Activated CD8-positive, alpha-beta T cell treated with anti-CD3 and anti-CD28 coated beads, Interleukin-2, amount 10 ng/mL, durations not matched to agents 7 days and 5 days (primary cell): ENCODE measurements around the gene WFIKKN2. TPM values are rescaled to one million over a fixed set of nuclear protein-coding genes. Genes with fewer than 3 reads are reported as not detected.
"Not testable (repeated sequence)": the region's sequence is repeated elsewhere in the genome, so short reads cannot be mapped to it uniquely, and the experiment has no call there.

Experiments used
- ATAC-seq: fragments of 150-1000 bp; cut with Tn5 transposase; one replicate; pipeline ENCODE4 v1.10.0; 2021; ENCODE audit warnings: moderate library complexity
- CTCF ChIA-PET: fragments of 350-600 bp; sonication (Branson Sonifier 250); formaldehyde crosslinking; loops from one replicate; lab custom pipeline; 2021; ENCODE audit warnings: antibody characterized with exemption; lab: Charles Lee
- POLR2A ChIA-PET: fragments of 350-600 bp; sonication (Branson Sonifier 250); formaldehyde crosslinking; loops from one replicate; lab custom pipeline; 2021; ENCODE audit warnings: antibody characterized with exemption; lab: Charles Lee
- DNase-seq: peaks from one replicate; pipeline ENCODE4 v3.0.0-alpha.2; 2020
- H3K27ac Mint-ChIP-seq: one replicate; pipeline ENCODE4 v1.8.0; 2021; ENCODE audit warnings: mild to moderate bottlenecking, mixed read lengths
- H3K27me3 Mint-ChIP-seq: one replicate; pipeline ENCODE4 v1.8.0; 2021; ENCODE audit warnings: low read depth, mixed read lengths
- H3K36me3 Mint-ChIP-seq: one replicate; pipeline ENCODE4 v1.8.0; 2021; ENCODE audit warnings: low read depth, mixed read lengths
- H3K4me1 Mint-ChIP-seq: one replicate; pipeline ENCODE4 v1.8.0; 2021; ENCODE audit warnings: low read depth, mixed read lengths
- H3K4me3 Mint-ChIP-seq: one replicate; pipeline ENCODE4 v1.8.0; 2021; ENCODE audit warnings: mild to moderate bottlenecking, mixed read lengths
- H3K9me3 Mint-ChIP-seq: one replicate; pipeline ENCODE4 v1.8.0; 2022; ENCODE audit warnings: mixed read lengths; ENCODE audit not compliant: insufficient read depth
- total RNA-seq, 2 experiments: library from RNA; stranded (reverse); gene quantifications; one replicate each; pipeline ENCODE4 v1.2.3, GENCODE V29; 2021

The WFIKKN2 gene
- total RNA-seq, 2 experiments from 2014 or later, result not detected

DNA sequence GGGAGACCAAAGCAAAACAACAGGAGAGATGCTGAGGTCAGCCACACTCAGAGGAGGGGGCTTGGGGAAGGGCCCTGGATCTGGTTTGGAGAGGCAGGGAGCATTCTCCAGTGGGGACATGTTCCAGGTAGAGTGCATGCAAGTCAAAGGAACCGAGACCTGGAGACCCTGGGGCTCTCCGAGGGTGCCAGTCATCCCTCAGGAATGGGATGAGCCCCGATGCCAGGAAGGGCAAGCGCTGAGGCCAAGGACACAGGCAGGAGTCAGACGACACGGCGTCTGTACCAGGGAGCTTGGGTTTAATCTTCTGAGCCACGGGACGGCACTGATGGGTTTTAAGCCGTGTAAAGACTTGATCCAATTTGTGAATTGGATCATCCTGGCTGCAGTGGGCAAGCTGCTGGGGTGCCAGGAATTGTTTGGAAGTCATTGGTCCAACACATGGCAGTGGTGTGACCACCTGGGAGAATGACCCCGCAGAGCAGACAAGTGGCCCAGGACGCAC is 35.1 kb upstream of the WFIKKN2 start:
- Mint-ChIP-seq H3K27ac (no peak overlapping the region), H3K9me3 (no peaks in the 10 kb centered on the region), H3K4me3 (no peak overlapping the region), H3K4me1 (no peaks in the 10 kb centered on the region), H3K27me3 (no peaks in the 10 kb centered on the region), H3K36me3 (no peaks in the 10 kb centered on the region)
- ATAC-seq (no peak), DNase-seq (no peak)
- ChIA-PET POLR2A (no interaction called here), CTCF (interaction anchor here (0.6 to 1.9 kb wide), 2 partner anchors 17 to 21 kb away, joined by 3 to 6 read pairs; no protein-coding TSS in a partner anchor)

DNA sequence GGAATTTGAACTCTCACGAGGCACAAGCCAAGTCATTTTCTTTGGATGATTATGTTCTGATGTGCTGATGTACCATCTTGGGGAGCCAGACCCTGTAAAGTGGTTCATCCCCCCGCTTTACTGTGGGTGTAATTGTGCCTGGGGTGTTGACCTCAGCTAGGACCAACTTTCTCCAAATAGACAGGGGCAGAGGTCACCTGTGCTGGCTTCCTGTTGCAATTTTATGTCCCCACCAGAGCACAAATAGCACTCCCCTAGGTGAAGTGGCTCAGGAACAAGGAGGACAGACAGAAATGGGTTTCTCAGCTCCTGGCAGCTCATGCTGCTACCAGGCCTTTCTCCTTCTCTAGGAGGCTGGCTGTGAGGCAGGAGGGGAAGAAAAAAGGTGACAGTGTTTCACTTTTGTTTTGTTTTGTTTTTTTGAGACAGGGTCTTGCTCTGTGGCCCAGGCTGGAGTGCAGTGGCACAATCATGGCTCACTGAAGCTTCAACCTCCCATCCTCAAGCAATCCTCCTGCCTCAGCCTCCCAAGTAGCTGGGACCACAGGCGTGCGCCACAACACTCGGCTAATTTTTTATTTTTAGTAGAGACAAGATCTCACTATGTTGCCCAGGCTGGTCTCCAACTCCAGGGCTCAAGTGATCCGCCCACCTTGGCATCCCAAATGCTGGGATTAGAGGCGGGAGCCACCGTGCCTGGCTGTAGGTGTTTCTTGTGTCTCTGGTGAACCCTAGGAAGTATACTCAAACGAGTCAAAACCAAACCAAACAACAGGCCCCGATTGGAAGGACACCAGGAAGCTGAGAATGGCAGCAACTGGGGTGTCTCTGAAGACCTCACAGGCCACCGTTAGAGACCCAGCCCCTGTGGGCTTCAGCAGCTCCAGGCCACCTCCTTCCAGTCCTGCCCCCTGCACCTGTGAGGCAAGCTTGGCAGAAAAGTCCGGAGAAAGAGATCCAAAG is 32.5 kb upstream of the WFIKKN2 start:
- POLR2A ChIA-PET, result no interaction called here

DNA sequence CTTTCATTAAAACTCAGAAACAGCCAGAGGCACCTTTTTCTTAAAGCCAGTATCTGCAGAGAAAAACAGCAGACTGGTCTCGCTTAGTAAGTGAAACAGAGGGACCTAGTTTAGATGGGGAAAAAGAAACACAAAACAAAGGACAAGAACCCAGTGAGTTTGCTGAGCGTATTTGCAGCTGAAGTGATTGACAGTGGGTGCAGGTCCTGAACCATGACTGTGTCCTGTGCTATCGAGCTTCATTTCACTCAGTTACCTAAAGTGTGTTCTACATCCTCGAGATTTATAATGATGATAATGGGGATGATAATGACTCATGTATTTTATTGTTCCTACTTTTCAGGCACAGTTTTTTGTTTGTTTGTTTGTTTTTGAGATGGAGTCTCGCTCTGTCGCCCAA is 31.7 kb upstream of the WFIKKN2 start:
- no peak overlapping the region for H3K4me3 Mint-ChIP-seq
- DNase-seq, result no peak
- ChIA-PET POLR2A (no interaction called here), CTCF (interaction anchor here (1.1 to 2.1 kb wide), 3 partner anchors 13 to 49 kb away, joined by 4 to 19 read pairs (median 6); no protein-coding TSS in a partner anchor)
- no peaks in the 10 kb centered on the region for H3K4me1 Mint-ChIP-seq
- H3K27ac Mint-ChIP-seq, result no peak overlapping the region
- no peaks in the 10 kb centered on the region for H3K27me3 Mint-ChIP-seq
- H3K36me3 Mint-ChIP-seq, result no peaks in the 10 kb centered on the region
- H3K9me3 Mint-ChIP-seq, result no peaks in the 10 kb centered on the region
- no peak for ATAC-seq

More for the DNA sequence above, 32.5 kb upstream of the WFIKKN2 start:
- Mint-ChIP-seq H3K36me3 (no peaks in the 10 kb centered on the region), H3K4me3 (no peak overlapping the region), H3K9me3 (no peaks in the 10 kb centered on the region), H3K27me3 (no peaks in the 10 kb centered on the region), H3K4me1 (no peaks in the 10 kb centered on the region), H3K27ac (no peak overlapping the region)
- no peak for ATAC-seq
- CTCF ChIA-PET, result interaction anchor here (1.1 to 2.1 kb wide), 3 partner anchors 14 to 50 kb away, joined by 4 to 19 read pairs (median 6); no protein-coding TSS in a partner anchor
- DNase-seq, result no peak

DNA sequence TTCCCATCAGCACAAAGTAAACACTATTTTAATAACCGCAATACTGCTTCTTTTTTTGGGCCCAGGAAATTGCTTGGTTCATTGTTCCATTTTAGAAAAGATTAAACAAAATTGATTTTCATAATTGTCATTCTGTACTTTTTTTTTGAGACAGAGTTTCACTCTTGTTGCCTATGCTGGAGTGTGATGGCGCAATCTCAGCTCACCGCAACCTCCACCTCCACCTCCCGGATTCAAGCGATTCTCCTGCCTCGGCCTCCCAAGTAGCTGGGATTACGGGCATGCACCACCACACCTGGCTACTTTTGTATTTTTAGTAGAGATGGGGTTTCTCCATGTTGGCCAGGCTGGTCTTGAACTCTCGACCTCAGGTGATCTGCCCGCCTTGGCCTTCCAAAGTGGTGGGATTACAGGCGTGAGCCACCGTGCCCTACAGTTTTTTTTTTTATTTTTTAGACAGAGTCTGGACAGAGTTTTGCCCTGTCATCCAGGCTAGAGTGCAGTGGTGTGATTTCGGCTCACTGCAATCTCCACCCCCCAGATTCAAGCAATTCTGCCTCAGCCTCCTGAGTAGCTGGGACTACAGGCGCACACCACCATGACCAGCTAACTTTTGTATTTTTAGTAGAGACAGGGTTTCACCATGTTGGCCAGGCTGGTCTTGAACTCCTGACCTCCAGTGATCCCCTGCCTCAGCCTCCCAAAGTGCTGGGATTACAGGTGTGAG is 30.5 kb upstream of the WFIKKN2 start:
- POLR2A ChIA-PET, ATAC-seq, H3K4me3 Mint-ChIP-seq, H3K9me3 Mint-ChIP-seq, H3K36me3 Mint-ChIP-seq, H3K27ac Mint-ChIP-seq, H3K27me3 Mint-ChIP-seq, H3K4me1 Mint-ChIP-seq, DNase-seq: not testable (repeated sequence)
- CTCF ChIA-PET, result interaction anchor here (0.8 to 2.7 kb wide), 3 partner anchors 14 to 48 kb away, joined by 3 to 11 read pairs (median 4); no protein-coding TSS in a partner anchor

DNA sequence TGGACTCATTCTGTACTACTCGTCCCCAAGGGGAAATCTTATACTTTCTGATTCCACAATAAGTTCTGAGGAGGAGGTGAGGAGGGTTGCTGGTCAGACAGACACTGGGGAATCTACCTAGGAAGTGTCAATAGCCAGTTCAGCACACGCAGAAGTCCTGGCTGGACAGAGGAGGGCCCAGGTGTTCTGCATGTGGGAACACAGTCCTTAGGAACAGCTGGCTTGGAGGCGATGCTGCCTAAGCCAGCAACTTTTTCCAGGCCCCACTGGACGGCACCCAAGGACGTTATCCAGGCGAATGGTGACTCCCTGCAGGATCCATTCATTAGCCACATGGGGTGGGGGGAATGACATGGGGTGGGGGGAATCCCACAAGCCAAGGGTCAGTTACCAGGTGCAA is 29.9 kb upstream of the WFIKKN2 start:
- Mint-ChIP-seq H3K36me3 (no peaks in the 10 kb centered on the region), H3K4me3 (no peak overlapping the region), H3K9me3 (no peaks in the 10 kb centered on the region), H3K4me1 (no peaks in the 10 kb centered on the region), H3K27ac (no peak overlapping the region), H3K27me3 (peaks cover 6% of the 10 kb centered on the region)
- DNase-seq (no peak), ATAC-seq (no peak)
- ChIA-PET CTCF (interaction anchor here (1.2 to 2.7 kb wide), 2 partner anchors 22 to 47 kb away, joined by 4 to 11 read pairs; no protein-coding TSS in a partner anchor), POLR2A (no interaction called here)

DNA sequence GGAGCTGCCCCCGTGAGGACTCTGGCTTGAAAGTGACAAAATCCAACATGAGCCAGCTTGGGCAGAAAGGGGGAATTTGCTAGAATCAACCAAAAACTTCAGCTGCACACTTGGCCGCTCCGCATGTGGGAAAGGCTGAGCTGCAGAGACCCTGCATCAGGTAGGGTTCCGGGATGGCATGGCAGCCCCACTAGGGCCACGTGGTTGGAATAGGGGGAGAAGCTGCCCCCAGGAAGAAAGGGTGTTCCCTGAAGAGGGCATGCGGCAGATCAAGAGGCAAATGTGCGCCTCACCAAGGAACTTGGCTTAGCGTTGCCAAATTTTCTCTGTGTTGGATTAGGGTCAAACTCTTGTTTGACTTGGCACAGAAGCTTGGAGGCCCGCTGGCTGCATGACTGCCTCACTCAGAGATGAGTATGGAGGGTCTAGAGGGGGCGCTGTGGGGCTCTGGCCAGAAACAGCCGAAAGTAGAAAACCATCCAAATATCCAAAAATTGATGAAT is 29.2 kb upstream of the WFIKKN2 start:
- no peak for ATAC-seq
- ChIA-PET POLR2A (no interaction called here), CTCF (interaction anchor here (1.2 to 2.7 kb wide), 2 partner anchors 22 to 46 kb away, joined by 4 to 11 read pairs; no protein-coding TSS in a partner anchor)
- DNase-seq, result no peak
- peaks cover 6% of the 10 kb centered on the region for H3K27me3 Mint-ChIP-seq
- H3K36me3 Mint-ChIP-seq, result no peaks in the 10 kb centered on the region
- H3K4me1 Mint-ChIP-seq, result no peaks in the 10 kb centered on the region
- H3K27ac Mint-ChIP-seq, result no peak overlapping the region
- H3K4me3 Mint-ChIP-seq, result no peak overlapping the region
- H3K9me3 Mint-ChIP-seq, result no peaks in the 10 kb centered on the region

DNA sequence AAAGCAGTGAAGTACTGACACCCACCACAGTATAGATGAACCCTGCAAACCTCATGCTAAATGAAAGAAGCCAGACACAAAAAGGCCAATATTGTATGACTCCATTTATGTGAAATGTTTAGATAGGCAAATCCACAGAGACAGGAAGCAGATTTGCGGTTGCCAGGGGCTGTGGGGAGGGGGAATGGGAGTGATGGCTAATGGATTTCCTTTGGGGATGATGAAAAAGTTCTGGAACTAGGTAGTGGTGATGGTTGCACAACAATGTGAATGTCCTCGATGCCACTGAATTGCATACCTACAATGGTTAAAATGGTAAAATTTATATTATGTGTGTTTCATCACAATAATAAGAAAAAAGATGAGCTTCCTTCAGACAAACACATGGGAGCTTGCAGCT is 28.4 kb upstream of the WFIKKN2 start:
- no peak for ATAC-seq
- H3K27ac Mint-ChIP-seq, result no peak overlapping the region
- H3K27me3 Mint-ChIP-seq, result peaks cover 8% of the 10 kb centered on the region
- no peaks in the 10 kb centered on the region for H3K9me3 Mint-ChIP-seq
- POLR2A ChIA-PET, result no interaction called here
- H3K36me3 Mint-ChIP-seq, result no peaks in the 10 kb centered on the region
- H3K4me3 Mint-ChIP-seq, result no peak overlapping the region
- CTCF ChIA-PET, result interaction anchor here (0.8 to 2.7 kb wide), 2 partner anchors 10 to 23 kb away, joined by 3 to 11 read pairs; no protein-coding TSS in a partner anchor
- H3K4me1 Mint-ChIP-seq, result no peaks in the 10 kb centered on the region
- DNase-seq, result no peak

DNA sequence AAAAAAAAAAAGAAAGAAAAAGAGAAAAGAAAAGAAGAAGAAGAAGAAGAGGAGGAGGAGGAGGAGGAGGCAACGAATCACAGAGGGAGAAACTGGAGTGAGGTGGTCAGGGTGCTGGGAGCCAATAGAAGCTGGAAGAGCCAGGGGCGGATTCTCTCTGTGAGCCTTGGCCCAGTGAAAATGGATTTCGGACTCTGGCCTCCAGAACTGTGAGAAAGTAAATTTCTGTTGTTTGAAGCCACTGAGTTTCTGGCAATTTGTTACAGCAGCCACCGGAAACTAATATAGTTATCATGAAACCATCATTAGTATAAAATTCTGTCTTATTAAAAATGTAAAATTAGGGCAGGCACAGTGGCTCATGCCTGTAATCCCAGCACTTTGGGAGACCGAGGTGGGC is 27.7 kb upstream of the WFIKKN2 start:
- H3K36me3 Mint-ChIP-seq, result no peaks in the 10 kb centered on the region
- no peak overlapping the region for H3K4me3 Mint-ChIP-seq
- ChIA-PET POLR2A (no interaction called here), CTCF (interaction anchor here (0.8 to 2.7 kb wide), 2 partner anchors 9 to 24 kb away, joined by 3 to 11 read pairs; no protein-coding TSS in a partner anchor)
- H3K27me3 Mint-ChIP-seq, result peaks cover 8% of the 10 kb centered on the region
- H3K9me3 Mint-ChIP-seq, result no peaks in the 10 kb centered on the region
- no peak overlapping the region for H3K27ac Mint-ChIP-seq
- ATAC-seq (no peak), DNase-seq (no peak)
- no peaks in the 10 kb centered on the region for H3K4me1 Mint-ChIP-seq

DNA sequence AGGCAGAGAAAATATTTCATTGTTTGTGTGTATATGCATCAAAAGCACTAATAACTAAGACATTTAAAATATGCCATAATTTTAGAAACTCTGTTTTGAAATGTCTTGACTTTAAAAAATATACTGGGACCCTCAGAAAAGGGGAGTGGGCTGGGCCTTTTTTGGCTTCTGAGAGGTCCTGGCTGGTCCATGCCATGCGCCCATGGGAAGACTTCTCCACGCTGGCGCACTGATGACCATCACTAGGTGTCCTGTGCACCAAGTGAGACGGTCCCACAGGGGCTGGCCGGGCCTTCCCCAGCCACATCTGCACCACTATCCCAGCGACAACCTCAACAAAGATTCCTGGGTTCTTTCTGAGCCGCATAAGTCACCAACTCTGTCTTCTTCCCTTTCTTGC is 27.0 kb upstream of the WFIKKN2 start:
- Mint-ChIP-seq H3K4me3 (no peak overlapping the region), H3K9me3 (no peaks in the 10 kb centered on the region), H3K27me3 (peaks cover 8% of the 10 kb centered on the region), H3K36me3 (no peaks in the 10 kb centered on the region), H3K4me1 (no peaks in the 10 kb centered on the region), H3K27ac (no peak overlapping the region)
- POLR2A ChIA-PET, result no interaction called here
- DNase-seq (no peak), ATAC-seq (no peak)
- CTCF ChIA-PET, result no interaction called here

DNA sequence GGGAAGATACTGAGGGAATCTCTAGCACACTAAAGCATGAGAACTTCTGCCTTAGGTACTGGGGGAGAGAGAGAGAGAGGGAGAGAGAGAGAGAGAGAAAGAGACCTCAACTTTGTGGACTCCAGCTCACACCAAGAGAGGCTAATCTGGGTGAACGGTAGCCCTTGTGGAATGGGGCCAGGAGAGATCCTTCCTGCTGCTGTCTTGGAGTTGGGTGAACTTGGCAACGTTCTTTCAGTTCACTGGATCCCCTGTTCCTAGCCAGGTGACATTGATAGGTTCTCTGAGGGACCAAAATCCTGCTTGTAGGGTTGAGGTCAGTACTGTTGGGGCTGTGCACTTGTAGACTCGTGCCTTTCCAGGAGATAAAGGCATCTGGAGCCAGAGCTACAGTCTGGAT is 26.5 kb upstream of the WFIKKN2 start:
- Mint-ChIP-seq H3K4me3 (no peak overlapping the region), H3K4me1 (no peaks in the 10 kb centered on the region), H3K27me3 (peaks cover 10% of the 10 kb centered on the region), H3K36me3 (no peaks in the 10 kb centered on the region), H3K27ac (no peak overlapping the region), H3K9me3 (no peaks in the 10 kb centered on the region)
- ChIA-PET CTCF (interaction anchor here (1.5 kb wide), 1 partner anchor 148 kb away, joined by 3 read pairs; no protein-coding TSS in a partner anchor), POLR2A (no interaction called here)
- no peak for DNase-seq
- no peak for ATAC-seq

DNA sequence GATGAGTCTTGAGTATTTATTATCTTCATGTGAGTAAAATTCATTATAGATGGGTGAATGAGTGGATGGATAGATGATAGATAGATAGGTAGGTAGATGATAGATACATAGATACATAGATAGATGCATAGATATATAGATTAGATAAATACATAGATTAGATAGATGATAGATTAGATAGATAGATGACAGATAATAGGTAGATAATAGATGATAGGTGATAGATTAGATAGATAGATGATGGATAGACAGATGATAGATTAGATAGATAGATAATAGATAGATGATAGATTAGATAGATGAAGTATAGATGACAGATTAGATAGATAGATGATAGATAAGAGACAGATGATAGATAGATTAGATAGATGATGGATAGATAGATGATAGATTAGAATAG is 21.8 kb upstream of the WFIKKN2 start:
- H3K4me1 Mint-ChIP-seq, result peaks cover 20% of the 10 kb centered on the region
- H3K9me3 Mint-ChIP-seq, result no peaks in the 10 kb centered on the region
- peaks cover 25% of the 10 kb centered on the region for H3K27me3 Mint-ChIP-seq
- H3K4me3 Mint-ChIP-seq, result no peak overlapping the region
- no peak overlapping the region for H3K27ac Mint-ChIP-seq
- DNase-seq, result no peak
- no peaks in the 10 kb centered on the region for H3K36me3 Mint-ChIP-seq
- CTCF ChIA-PET, result interaction anchor here (1.8 kb wide), 1 partner anchor 31 kb away, joined by 5 read pairs; no protein-coding TSS in a partner anchor
- POLR2A ChIA-PET, result no interaction called here
- ATAC-seq, result no peak
